ENCODE results near the gene SPAG5. TPM values are rescaled to one million over a fixed set of nuclear protein-coding genes. Genes with fewer than 3 reads are reported as not detected.
A peak's percentile ranks its signal among the peaks of the same experiment; 100 is the strongest.

Gene SPAG5
- total and polyA plus RNA-seq, 2 experiments from 2014 or later, result 20.5 to 27.0 TPM

DNA sequence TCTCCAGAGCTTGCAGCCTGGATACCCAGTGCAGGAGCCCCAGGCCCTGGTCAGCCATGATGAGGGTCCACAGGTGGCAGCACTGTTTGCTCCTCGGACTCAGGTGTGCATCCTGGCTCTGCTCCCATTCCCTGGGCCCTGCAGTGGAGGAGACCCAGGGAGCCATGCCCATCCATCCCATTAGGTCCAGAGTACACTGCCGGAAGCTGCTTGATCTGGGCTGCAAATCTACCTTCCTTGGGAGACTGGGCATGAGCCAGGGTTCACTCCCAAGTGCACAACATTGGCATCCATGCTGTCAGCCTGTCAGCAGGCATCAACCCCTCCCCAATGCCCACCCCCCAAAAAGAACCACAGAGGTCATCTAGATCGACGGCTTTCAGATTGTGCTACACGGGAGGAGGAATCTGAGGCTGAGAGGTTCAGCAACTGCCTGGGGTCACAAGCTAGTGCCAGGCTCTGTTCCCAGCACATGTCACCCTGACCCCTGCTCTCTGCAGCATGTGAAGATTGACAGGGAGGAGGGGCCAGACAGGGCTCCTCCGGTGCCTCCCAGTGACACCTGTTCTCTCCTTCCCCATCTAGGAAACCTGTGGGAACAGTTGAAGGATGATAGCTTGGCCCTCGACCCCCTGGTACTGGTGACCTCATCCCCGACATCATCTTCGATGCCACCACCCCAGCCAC, 62.1 kb downstream of the SPAG5 start:
- no peaks in the 10 kb centered on the region for H3K79me2 ChIP-seq (ENCODE audit: insufficient read depth)
- H4K20me1 ChIP-seq (ENCODE audit: insufficient read depth), result no peaks in the 10 kb centered on the region
- in situ Hi-C loops (cut with MboI), result no loop called here
- no peak for DNase-seq
- H3K9me2 ChIP-seq (ENCODE audit: insufficient read depth), result no peaks in the 10 kb centered on the region
- no peaks in the 10 kb centered on the region for H3K27me3 ChIP-seq (replicated peaks; ENCODE audit: insufficient read depth)
- H3K36me3 ChIP-seq (ENCODE audit: low read depth), result no peaks in the 10 kb centered on the region
- H3K4me2 ChIP-seq (ENCODE audit: unreplicated experiment), result no peak overlapping the region
- no peak overlapping the region for H3K4me3 ChIP-seq
- no peak overlapping the region for H2AFZ ChIP-seq
- H3F3A ChIP-seq (ENCODE audit: insufficient read depth), result no peaks in the 10 kb centered on the region
- no peak for TF ChIP-seq EZH2phosphoT487 (IDR thresholded peaks at IDR 0.05; ENCODE audit: insufficient read depth, low read depth)
- H3K27ac ChIP-seq, result no peak overlapping the region
- H3K9ac ChIP-seq, result no peak overlapping the region
- no peaks in the 10 kb centered on the region for H3K9me3 ChIP-seq (ENCODE audit: low read depth)
- peaks cover 13% of the 10 kb centered on the region for H3K4me1 ChIP-seq (ENCODE audit: insufficient read depth)
- 50% methylated on average over 9 of the region's 9 CpGs for WGBS, 2 experiments (ENCODE audit: low coverage in 1 of 2, low lambda C conversion rate in 2 of 2, missing lambda C conversion rate in 2 of 2)

DNA sequence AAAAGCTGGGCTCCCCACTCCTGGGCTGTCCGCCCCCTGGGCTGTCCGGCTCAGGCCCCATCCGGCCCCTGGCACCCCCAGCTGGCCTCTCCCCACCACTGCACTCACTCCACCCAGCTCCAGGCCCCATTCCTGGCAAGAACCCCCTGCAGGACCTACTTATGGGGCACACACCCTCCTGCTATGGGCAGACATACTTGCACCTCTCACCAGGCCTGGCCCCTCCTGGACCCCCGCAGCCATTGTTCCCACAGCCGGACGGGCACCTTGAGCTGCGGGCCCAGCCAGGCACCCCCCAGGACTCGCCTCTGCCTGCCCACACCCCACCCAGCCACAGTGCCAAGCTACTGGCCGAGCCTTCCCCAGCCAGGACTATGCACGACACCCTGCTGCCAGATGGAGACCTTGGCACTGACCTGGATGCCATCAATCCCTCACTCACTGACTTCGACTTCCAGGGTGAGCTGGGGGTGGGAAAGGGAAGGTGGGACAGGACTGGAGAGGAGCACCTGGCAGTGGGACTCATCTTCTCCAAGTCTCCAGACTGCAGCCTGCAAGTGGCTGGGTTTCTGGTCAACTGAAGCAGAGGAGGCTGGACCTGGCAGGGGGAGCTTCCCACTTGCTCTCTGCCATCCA, 64.0 kb downstream of the SPAG5 start:
- no peaks in the 10 kb centered on the region for H4K20me1 ChIP-seq (ENCODE audit: insufficient read depth)
- 54 to 69% methylated on average over 10 to 11 of the region's 11 CpGs for WGBS, 2 experiments (ENCODE audit: low coverage in 1 of 2, low lambda C conversion rate in 2 of 2, missing lambda C conversion rate in 2 of 2)
- H3F3A ChIP-seq (ENCODE audit: insufficient read depth), result no peaks in the 10 kb centered on the region
- no peaks in the 10 kb centered on the region for H3K27me3 ChIP-seq (replicated peaks; ENCODE audit: insufficient read depth)
- in situ Hi-C loops (cut with MboI), result no loop called here
- no peaks in the 10 kb centered on the region for H3K36me3 ChIP-seq (ENCODE audit: low read depth)
- no peaks in the 10 kb centered on the region for H3K79me2 ChIP-seq (ENCODE audit: insufficient read depth)
- no peak overlapping the region for H3K4me2 ChIP-seq (ENCODE audit: unreplicated experiment)
- no peak overlapping the region for H2AFZ ChIP-seq
- TF ChIP-seq EZH2 (IDR thresholded peaks at IDR 0.05; ENCODE audit: insufficient read depth, poor library complexity, severe bottlenecking) (no peak), EZH2phosphoT487 (IDR thresholded peaks at IDR 0.05; ENCODE audit: insufficient read depth, low read depth) (no peak)
- no peaks in the 10 kb centered on the region for H3K9me3 ChIP-seq (ENCODE audit: low read depth)
- H3K9ac ChIP-seq, result no peak overlapping the region
- H3K27ac ChIP-seq, result no peak overlapping the region
- H3K4me3 ChIP-seq, result no peak overlapping the region
- peaks cover 13% of the 10 kb centered on the region for H3K4me1 ChIP-seq (ENCODE audit: insufficient read depth)
- no peaks in the 10 kb centered on the region for H3K9me2 ChIP-seq (ENCODE audit: insufficient read depth)
- no peak for DNase-seq

DNA sequence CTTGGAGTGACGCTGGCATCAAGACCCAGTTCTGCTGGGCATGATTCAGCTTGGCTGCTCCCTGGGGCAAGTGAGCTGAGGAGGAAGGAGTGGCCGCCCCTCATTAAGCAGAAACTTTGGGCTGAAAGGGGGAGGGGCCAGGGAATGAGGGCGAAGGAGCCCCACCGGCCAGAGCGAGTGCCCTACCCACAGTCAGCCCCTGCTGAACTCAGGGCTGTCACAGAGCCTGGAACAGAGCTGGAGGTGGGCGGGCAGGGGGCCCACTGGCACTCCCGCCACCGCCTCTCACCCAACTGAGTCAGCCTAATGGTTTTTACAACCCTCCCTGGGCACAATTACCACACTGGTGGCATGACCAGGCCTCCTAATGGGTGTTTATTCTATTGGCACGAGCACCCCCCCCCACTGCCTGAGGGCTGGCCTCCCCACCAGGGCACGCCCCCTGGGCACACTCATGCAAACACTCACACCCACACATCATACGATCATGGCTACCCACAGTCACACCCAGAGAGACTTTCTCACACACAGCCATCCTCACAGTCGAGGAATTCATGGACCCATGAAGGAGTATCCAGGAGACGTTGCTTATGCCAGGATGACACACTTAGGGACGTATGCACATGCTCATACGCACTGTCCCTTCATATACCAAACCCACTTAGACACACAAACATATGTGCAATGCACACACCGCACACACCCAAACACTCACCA, 65.6 kb downstream of the SPAG5 start:
- H3K4me3 ChIP-seq, result no peak overlapping the region
- no peaks in the 10 kb centered on the region for H3F3A ChIP-seq (ENCODE audit: insufficient read depth)
- no peak overlapping the region for H2AFZ ChIP-seq
- H3K4me2 ChIP-seq (ENCODE audit: unreplicated experiment), result no peak overlapping the region
- 41 to 47% methylated on average over 14 to 16 of the region's 16 CpGs for WGBS, 2 experiments (ENCODE audit: low coverage in 1 of 2, low lambda C conversion rate in 2 of 2, missing lambda C conversion rate in 2 of 2)
- H3K79me2 ChIP-seq (ENCODE audit: insufficient read depth), result no peaks in the 10 kb centered on the region
- H4K20me1 ChIP-seq (ENCODE audit: insufficient read depth), result no peaks in the 10 kb centered on the region
- no peaks in the 10 kb centered on the region for H3K27me3 ChIP-seq (replicated peaks; ENCODE audit: insufficient read depth)
- H3K9me3 ChIP-seq (ENCODE audit: low read depth), result no peaks in the 10 kb centered on the region
- in situ Hi-C loops (cut with MboI), result no loop called here
- DNase-seq, result peak; percentile 67
- no peaks in the 10 kb centered on the region for H3K9me2 ChIP-seq (ENCODE audit: insufficient read depth)
- no peaks in the 10 kb centered on the region for H3K36me3 ChIP-seq (ENCODE audit: low read depth)
- TF ChIP-seq EZH2 (IDR thresholded peaks at IDR 0.05; ENCODE audit: insufficient read depth, poor library complexity, severe bottlenecking) (no peak), EZH2phosphoT487 (IDR thresholded peaks at IDR 0.05; ENCODE audit: insufficient read depth, low read depth) (no peak)
- no peak overlapping the region for H3K9ac ChIP-seq
- H3K4me1 ChIP-seq (ENCODE audit: insufficient read depth), result peaks cover 17% of the 10 kb centered on the region
- H3K27ac ChIP-seq, result no peak overlapping the region

GRCh38 chr17:28532050-28532960, 66.5 kb downstream of the SPAG5 start:
- TF ChIP-seq EZH2phosphoT487 (IDR thresholded peaks at IDR 0.05; ENCODE audit: insufficient read depth, low read depth) (no peak), EZH2 (IDR thresholded peaks at IDR 0.05; ENCODE audit: insufficient read depth, poor library complexity, severe bottlenecking) (no peak)
- Histone ChIP-seq H3K9me3 (ENCODE audit: low read depth) (no peaks in the 10 kb centered on the region), H3K4me1 (ENCODE audit: insufficient read depth) (peaks cover 21% of the 10 kb centered on the region), H3K36me3 (ENCODE audit: low read depth) (no peaks in the 10 kb centered on the region), H3K4me3 (no peak overlapping the region), H3K27me3 (replicated peaks; ENCODE audit: insufficient read depth) (no peaks in the 10 kb centered on the region), H3K79me2 (ENCODE audit: insufficient read depth) (no peaks in the 10 kb centered on the region), H3K4me2 (ENCODE audit: unreplicated experiment) (no peak overlapping the region), H2AFZ (no peak overlapping the region), H4K20me1 (ENCODE audit: insufficient read depth) (no peaks in the 10 kb centered on the region), H3K27ac (no peak overlapping the region), H3K9ac (no peak overlapping the region), H3F3A (ENCODE audit: insufficient read depth) (no peaks in the 10 kb centered on the region), H3K9me2 (ENCODE audit: insufficient read depth) (no peaks in the 10 kb centered on the region)
- peak; percentile 16 for DNase-seq
- 60 to 73% methylated on average over 6 to 7 of the region's 7 CpGs for WGBS, 2 experiments (ENCODE audit: low coverage in 1 of 2, low lambda C conversion rate in 2 of 2, missing lambda C conversion rate in 2 of 2)
- in situ Hi-C loops (cut with MboI), result no loop called here
